OCI-LY3 (cell line): ENCODE measurements around the gene TRIM26.

Source experiments
- EZH2phosphoT487 ChIP-seq: fragments of 200-600 bp; shearing (Covaris generic); IDR thresholded peaks from 2 replicates; pipeline ENCODE4 v1.6.1; 2018; ENCODE audit warnings: antibody characterized with exemption, mixed run types, low read depth
- TF ChIP-seq, protein P1 (sequence below): fragments of 200-600, 300-600 bp; sonication (generic); IDR thresholded peaks from 2 replicates; pipeline ENCODE4 v1.5.1; 2014; ENCODE audit warnings: antibody characterized with exemption, low read length, low read depth

- TF ChIP-seq, protein P1, sequence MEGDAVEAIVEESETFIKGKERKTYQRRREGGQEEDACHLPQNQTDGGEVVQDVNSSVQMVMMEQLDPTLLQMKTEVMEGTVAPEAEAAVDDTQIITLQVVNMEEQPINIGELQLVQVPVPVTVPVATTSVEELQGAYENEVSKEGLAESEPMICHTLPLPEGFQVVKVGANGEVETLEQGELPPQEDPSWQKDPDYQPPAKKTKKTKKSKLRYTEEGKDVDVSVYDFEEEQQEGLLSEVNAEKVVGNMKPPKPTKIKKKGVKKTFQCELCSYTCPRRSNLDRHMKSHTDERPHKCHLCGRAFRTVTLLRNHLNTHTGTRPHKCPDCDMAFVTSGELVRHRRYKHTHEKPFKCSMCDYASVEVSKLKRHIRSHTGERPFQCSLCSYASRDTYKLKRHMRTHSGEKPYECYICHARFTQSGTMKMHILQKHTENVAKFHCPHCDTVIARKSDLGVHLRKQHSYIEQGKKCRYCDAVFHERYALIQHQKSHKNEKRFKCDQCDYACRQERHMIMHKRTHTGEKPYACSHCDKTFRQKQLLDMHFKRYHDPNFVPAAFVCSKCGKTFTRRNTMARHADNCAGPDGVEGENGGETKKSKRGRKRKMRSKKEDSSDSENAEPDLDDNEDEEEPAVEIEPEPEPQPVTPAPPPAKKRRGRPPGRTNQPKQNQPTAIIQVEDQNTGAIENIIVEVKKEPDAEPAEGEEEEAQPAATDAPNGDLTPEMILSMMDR: no peak
- no peak for TF ChIP-seq EZH2phosphoT487
Measured at GRCh38 chr6:30202366-30202765, 10.8 kb downstream of the TRIM26 start.
